ENCODE data around the gene BMAL2. TPM values are rescaled to one million over a fixed set of nuclear protein-coding genes. Genes with fewer than 3 reads are reported as not detected.

Gene BMAL2
- total RNA-seq, 1 donor: 44.5 TPM

- TF ChIP-seq CTCF (IDR thresholded peaks at IDR 0.05; ENCODE audit: insufficient read depth, low read length): no peak
- DNase-seq (ENCODE audit: low read depth): peak; percentile 24
- no peak overlapping the region for H3K4me3 ChIP-seq (ENCODE audit: low read depth, low read length)
Observed at GRCh38 chr12:27366621-27367020, 34.0 kb downstream of the BMAL2 start.

- peak; percentile 8 for DNase-seq (ENCODE audit: low read depth)
- no peak for TF ChIP-seq CTCF (IDR thresholded peaks at IDR 0.05; ENCODE audit: insufficient read depth, low read length)
- no peak overlapping the region for H3K4me3 ChIP-seq (ENCODE audit: low read depth, low read length)
Observed at GRCh38 chr12:27367078-27367477, 34.4 kb downstream of the BMAL2 start.

- no peak overlapping the region for H3K4me3 ChIP-seq (ENCODE audit: low read depth, low read length)
- DNase-seq (ENCODE audit: low read depth): peak; percentile 17
- TF ChIP-seq CTCF (IDR thresholded peaks at IDR 0.05; ENCODE audit: insufficient read depth, low read length): no peak
Observed at GRCh38 chr12:27382171-27382795, 49.6 kb downstream of the BMAL2 start.

Other genes starting within 250 kb of the BMAL2 start
- 25.9 and 33.6 TPM in 2 replicates for gene STK38L, start 88.5 kb upstream of the BMAL2 start, total RNA-seq (ENCODE audit: low replicate concordance)
- gene SMCO2, start 113.9 kb downstream of the BMAL2 start, total RNA-seq (ENCODE audit: low replicate concordance): not detected in 2 replicates
- gene PPFIBP1, start 191.4 kb downstream of the BMAL2 start, total RNA-seq (ENCODE audit: low replicate concordance): 131 and 211 TPM in 2 replicates